ENCODE data around the gene ITGB7.

DNA sequence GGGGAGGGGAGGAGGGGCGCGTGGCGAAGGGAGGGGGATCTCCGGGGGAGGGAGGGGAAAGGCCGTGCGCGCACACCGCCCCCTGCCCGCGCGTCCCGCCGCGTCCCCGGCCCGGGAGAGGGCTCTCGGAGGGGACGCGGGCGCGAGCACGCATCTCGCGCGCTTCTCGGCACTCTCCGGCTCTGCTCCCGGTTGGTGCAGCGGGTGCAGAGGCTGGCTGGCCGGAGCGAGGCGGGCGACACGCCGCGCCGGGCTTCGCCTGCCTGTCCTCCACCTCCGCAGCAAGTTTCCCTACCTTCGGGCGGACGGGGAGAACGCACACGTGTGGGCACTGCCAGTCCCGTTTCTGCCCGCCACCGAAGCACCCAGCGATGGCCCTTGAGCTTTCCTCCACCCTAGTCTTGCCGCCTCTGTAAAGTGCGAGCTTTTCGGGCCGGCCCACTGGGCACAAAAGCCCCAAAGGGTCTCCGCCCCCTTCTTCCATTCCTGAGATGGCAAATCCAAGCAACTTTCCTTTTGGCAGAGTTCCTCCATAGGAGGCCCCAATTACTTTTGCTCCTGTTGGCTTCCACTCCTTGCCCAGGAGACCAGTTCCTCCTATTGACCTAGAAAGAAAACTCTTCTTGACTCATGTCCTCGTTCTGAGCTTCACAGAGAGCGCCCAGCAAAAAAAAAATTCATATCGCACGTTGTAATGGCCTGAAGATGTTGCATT, 26.0 kb downstream of the ITGB7 start:
- 0 out of 2 replicates have a peak, but pooled peaks have one; percentile 9 for TF ChIP-seq POLR2AphosphoS5 (IDR thresholded peaks at IDR 0.05; ENCODE audit: low read depth, low read length)
- no peak for TF ChIP-seq TAF1 (IDR thresholded peaks at IDR 0.05; ENCODE audit: borderline replicate concordance, insufficient read depth, low read length)

Measured in PFSK-1 (cell line).